PC-3 (cell line): ENCODE measurements around the gene AKAP9. TPM values are rescaled to one million over a fixed set of nuclear protein-coding genes. Genes with fewer than 3 reads are reported as not detected.
"Not testable (repeated sequence)": the region's sequence is repeated elsewhere in the genome, so short reads cannot be mapped to it uniquely, and the experiment has no call there.

Experiments
- ATAC-seq: fragments of 200-7000 bp; cut with Tn5 transposase; 2 replicates; pipeline ENCODE4 v1.9.1; 2020; ENCODE audit warnings: mild to moderate bottlenecking, moderate library complexity
- BruUV-seq: library from RNA; stranded (reverse); fragments of 400-500 nt; replicated peaks from 2 replicates; lab custom pipeline; 2021; lab: Mats Ljungman, UMichigan
- CTCF ChIA-PET: fragments of 300-600 bp; sonication (Branson Sonifier 250); formaldehyde crosslinking; loops from one replicate; lab custom pipeline; 2022; ENCODE audit warnings: antibody characterized with exemption; lab: Charles Lee
- POLR2A ChIA-PET: fragments of 300-600 bp; sonication (Branson Sonifier 250); formaldehyde crosslinking; loops from one replicate; lab custom pipeline; 2022; ENCODE audit warnings: antibody characterized with exemption; ENCODE audit not compliant: unreplicated experiment; lab: Charles Lee
- DNase-seq: peaks from one replicate; pipeline ENCODE4 v3.0.0-alpha.2; 2015
- H2AFZ ChIP-seq: fragments of 300-600 bp; sonication (generic); 2 replicates; pipeline ENCODE4 v1.6.0; 2016; ENCODE audit warnings: antibody characterized with exemption, low read length
- H3F3A ChIP-seq: fragments of 300-600 bp; sonication (generic); one replicate; pipeline ENCODE4 v1.6.0; 2017; ENCODE audit warnings: antibody characterized with exemption, low read length, control low read depth, mild to moderate bottlenecking; ENCODE audit not compliant: unreplicated experiment
- H3K27ac ChIP-seq: fragments of 300-600 bp; sonication (generic); 2 replicates; pipeline ENCODE4 v1.5.1; 2016; ENCODE audit warnings: mild to moderate bottlenecking, low read length
- H3K27me3 ChIP-seq: fragments of 300-600 bp; sonication (generic); 2 replicates; pipeline ENCODE4 v1.6.1; 2016; ENCODE audit warnings: low read length, mixed read lengths
- H3K36me3 ChIP-seq: fragments of 300-600 bp; sonication (generic); 2 replicates; pipeline ENCODE4 v1.6.1; 2016; ENCODE audit warnings: low read depth, mixed run types, low read length, mixed read lengths
- H3K4me1 ChIP-seq: fragments of 300-600 bp; sonication (generic); 2 replicates; pipeline ENCODE4 v1.5.1; 2016; ENCODE audit warnings: low read length; ENCODE audit not compliant: insufficient read depth
- H3K4me2 ChIP-seq: fragments of 300-600 bp; sonication (generic); 2 replicates; pipeline ENCODE4 v1.6.0; 2016; ENCODE audit warnings: low read length
- H3K4me3 ChIP-seq: fragments of 300-600 bp; sonication (generic); 2 replicates; pipeline ENCODE4 v1.5.1; 2016; ENCODE audit warnings: mild to moderate bottlenecking, low read length, mixed read lengths
- H3K79me2 ChIP-seq: fragments of 300-600 bp; sonication (generic); 2 replicates; pipeline ENCODE4 v1.6.1; 2017; ENCODE audit warnings: low read length, mixed read lengths
- H3K9ac ChIP-seq: fragments of 300-600 bp; sonication (generic); 2 replicates; pipeline ENCODE4 v1.6.0; 2016; ENCODE audit warnings: mild to moderate bottlenecking, low read length
- H3K9me2 ChIP-seq: fragments of 300-600 bp; sonication (generic); replicated peaks from 2 replicates; pipeline ENCODE4 v1.6.1; 2016; ENCODE audit warnings: mixed run types, low read length, mixed read lengths
- H3K9me3 ChIP-seq: fragments of 300-600 bp; sonication (generic); 2 replicates; pipeline ENCODE4 v1.6.1; 2016; ENCODE audit warnings: low read length, mixed read lengths
- H4K20me1 ChIP-seq: fragments of 300-600 bp; sonication (generic); 2 replicates; pipeline ENCODE4 v1.6.1; 2016; ENCODE audit warnings: low read length, mixed read lengths
- EZH2 ChIP-seq: fragments of 300-600 bp; sonication (generic); IDR thresholded peaks from one replicate; pipeline ENCODE4 v1.6.1; 2017; ENCODE audit warnings: antibody characterized with exemption, mild to moderate bottlenecking, low read length; ENCODE audit not compliant: unreplicated experiment
- EZH2phosphoT487 ChIP-seq: fragments of 300-600 bp; sonication (generic); IDR thresholded peaks from 2 replicates; pipeline ENCODE4 v1.6.1; 2018; ENCODE audit warnings: mild to moderate bottlenecking, antibody characterized with exemption, low read length, borderline replicate concordance
- intact Hi-C: fragments of 100-400 bp; cut with micrococcal nuclease; formaldehyde crosslinking; loops from 2 replicates; pipeline ENCODE4 v1.9.0; 2023
- total RNA-seq: library from RNA; depleted of rRNA; stranded (reverse); fragments of >200 nt; gene quantifications from 2 replicates; pipeline ENCODE4 v1.2.3, GENCODE V29; 2014
- TF ChIP-seq, protein P1 (sequence below): fragments of 300-600 bp; sonication (generic); conservative IDR thresholded peaks from 2 replicates; pipeline ENCODE4 v1.5.1; 2017; ENCODE audit warnings: antibody characterized with exemption, low read depth, mild to moderate bottlenecking, low read length

AKAP9 gene
- total RNA-seq, 1 experiment from 2014 or later: 24.9 TPM

DNA sequence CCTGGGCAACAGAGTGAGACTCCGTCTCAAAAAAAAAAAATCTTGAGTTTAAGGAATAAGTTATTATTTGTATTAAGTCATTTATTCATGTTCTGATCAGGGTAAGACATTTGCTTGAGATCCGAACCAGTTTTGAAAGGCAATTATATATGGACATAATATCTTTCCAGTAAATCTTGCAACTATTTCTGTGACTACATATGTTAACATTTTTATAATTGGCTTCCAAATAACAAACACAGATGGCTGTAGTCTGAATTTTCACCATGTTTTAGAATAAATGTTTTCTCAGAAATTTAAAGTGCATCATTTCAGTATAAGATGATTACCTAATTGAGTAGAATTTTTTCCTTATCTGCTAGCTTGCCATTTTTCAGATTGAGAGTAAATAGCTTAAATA is 21.2 kb downstream of the AKAP9 start:
- no peak for TF ChIP-seq EZH2phosphoT487
- no peak for TF ChIP-seq EZH2
- TF ChIP-seq, protein P1, sequence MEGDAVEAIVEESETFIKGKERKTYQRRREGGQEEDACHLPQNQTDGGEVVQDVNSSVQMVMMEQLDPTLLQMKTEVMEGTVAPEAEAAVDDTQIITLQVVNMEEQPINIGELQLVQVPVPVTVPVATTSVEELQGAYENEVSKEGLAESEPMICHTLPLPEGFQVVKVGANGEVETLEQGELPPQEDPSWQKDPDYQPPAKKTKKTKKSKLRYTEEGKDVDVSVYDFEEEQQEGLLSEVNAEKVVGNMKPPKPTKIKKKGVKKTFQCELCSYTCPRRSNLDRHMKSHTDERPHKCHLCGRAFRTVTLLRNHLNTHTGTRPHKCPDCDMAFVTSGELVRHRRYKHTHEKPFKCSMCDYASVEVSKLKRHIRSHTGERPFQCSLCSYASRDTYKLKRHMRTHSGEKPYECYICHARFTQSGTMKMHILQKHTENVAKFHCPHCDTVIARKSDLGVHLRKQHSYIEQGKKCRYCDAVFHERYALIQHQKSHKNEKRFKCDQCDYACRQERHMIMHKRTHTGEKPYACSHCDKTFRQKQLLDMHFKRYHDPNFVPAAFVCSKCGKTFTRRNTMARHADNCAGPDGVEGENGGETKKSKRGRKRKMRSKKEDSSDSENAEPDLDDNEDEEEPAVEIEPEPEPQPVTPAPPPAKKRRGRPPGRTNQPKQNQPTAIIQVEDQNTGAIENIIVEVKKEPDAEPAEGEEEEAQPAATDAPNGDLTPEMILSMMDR: no peak
- no peak overlapping the region for H3K9ac ChIP-seq
- H3K27ac ChIP-seq: no peak overlapping the region
- no peaks in the 10 kb centered on the region for H3K9me3 ChIP-seq
- no peaks in the 10 kb centered on the region for H3K27me3 ChIP-seq
- H3K9me2 ChIP-seq: no peaks in the 10 kb centered on the region
- no TSS peak for BruUV-seq
- H3K4me1 ChIP-seq: no peaks in the 10 kb centered on the region
- peaks cover 29% of the 10 kb centered on the region for H3K79me2 ChIP-seq
- 0 out of 2 replicates have a peak, but pooled peaks cover 4% of the 10 kb centered on the region for H4K20me1 ChIP-seq
- no peak for DNase-seq
- ChIA-PET CTCF (interaction anchor here (0.7 kb wide), 1 partner anchor 10 kb away, joined by 5 read pairs; no protein-coding TSS in a partner anchor), POLR2A (no interaction called here)
- intact Hi-C loops: no loop called here
- H3F3A ChIP-seq: no peaks in the 10 kb centered on the region
- ATAC-seq: no peak
- no peak overlapping the region for H3K4me2 ChIP-seq
- H3K4me3 ChIP-seq: no peak overlapping the region
- H3K36me3 ChIP-seq: no peaks in the 10 kb centered on the region
- no peak overlapping the region for H2AFZ ChIP-seq

DNA sequence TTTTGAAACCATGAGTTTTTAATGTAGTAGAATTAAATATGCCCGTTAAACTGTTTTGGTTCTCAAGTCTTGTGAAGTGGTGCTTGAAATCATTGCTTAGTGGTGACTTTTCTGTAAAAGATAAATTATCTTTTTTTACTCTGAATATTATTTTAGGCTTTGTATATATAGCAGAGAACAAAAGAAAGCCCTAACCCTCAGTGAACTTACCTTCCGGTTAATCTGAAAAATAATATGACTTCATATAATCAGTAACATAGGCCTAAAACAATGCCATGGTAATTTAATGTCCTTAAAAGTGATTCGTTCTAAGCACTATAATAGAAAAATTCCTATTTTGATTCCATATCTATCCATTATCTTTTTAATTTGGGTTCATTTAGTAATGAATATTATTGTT is 21.8 kb downstream of the AKAP9 start:
- ATAC-seq (no peak), DNase-seq (no peak)
- ChIA-PET POLR2A (no interaction called here), CTCF (interaction anchor here (0.7 kb wide), 1 partner anchor 10 kb away, joined by 5 read pairs; no protein-coding TSS in a partner anchor)
- peaks cover 29% of the 10 kb centered on the region for H3K79me2 ChIP-seq
- TF ChIP-seq EZH2 (no peak), EZH2phosphoT487 (no peak)
- TF ChIP-seq, protein P1: no peak
- no peak overlapping the region for H2AFZ ChIP-seq
- H3F3A ChIP-seq: no peaks in the 10 kb centered on the region
- no peak overlapping the region for H3K4me3 ChIP-seq
- H3K9me2 ChIP-seq: no peaks in the 10 kb centered on the region
- BruUV-seq: no TSS peak
- no peak overlapping the region for H3K9ac ChIP-seq
- H3K4me2 ChIP-seq: no peak overlapping the region
- intact Hi-C loops: no loop called here
- no peaks in the 10 kb centered on the region for H3K36me3 ChIP-seq
- H3K27me3 ChIP-seq: no peaks in the 10 kb centered on the region
- H3K9me3 ChIP-seq: no peaks in the 10 kb centered on the region
- no peaks in the 10 kb centered on the region for H3K4me1 ChIP-seq
- H4K20me1 ChIP-seq: 0 out of 2 replicates have a peak, but pooled peaks cover 4% of the 10 kb centered on the region
- no peak overlapping the region for H3K27ac ChIP-seq

DNA sequence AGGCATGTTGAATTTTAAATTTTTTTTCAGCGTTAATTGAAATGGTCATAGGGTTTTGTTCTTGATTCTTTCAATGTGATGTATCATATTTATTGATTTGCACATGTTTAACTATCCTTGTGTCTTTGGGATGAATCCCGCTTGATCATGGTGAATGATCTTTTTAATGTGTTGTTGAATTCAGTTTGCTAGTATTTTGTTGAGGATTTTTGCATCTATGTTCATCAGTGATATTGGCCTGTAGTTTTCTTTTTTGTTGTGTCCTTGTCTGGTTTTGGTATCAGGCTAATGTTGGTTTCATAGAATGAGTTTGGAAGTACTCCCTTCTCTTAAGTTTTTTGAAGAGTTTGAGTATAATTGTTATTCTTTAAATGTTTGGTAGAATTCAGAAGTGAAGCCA is 26.9 kb downstream of the AKAP9 start:
- BruUV-seq, ATAC-seq, POLR2A ChIA-PET: not testable (repeated sequence)

More for the DNA sequence above, 26.9 kb downstream of the AKAP9 start:
- H3K9me2 ChIP-seq, H3K4me3 ChIP-seq, H3K9ac ChIP-seq, intact Hi-C loops, H3F3A ChIP-seq, H3K27ac ChIP-seq, H2AFZ ChIP-seq, H4K20me1 ChIP-seq, H3K4me1 ChIP-seq, DNase-seq, H3K27me3 ChIP-seq, H3K4me2 ChIP-seq, H3K9me3 ChIP-seq, H3K36me3 ChIP-seq, CTCF ChIA-PET: not testable (repeated sequence)
- H3K79me2 ChIP-seq: peaks cover 67% of the 10 kb centered on the region
